H1 (cell line): ENCODE data around the gene SIPA1L3. TPM values are rescaled to one million over a fixed set of nuclear protein-coding genes. Genes with fewer than 3 reads are reported as not detected.

Experiments used
- CTCF ChIA-PET: fragments of 300-600 bp; sonication (Branson Sonifier 250); formaldehyde crosslinking; loops from one replicate; lab custom pipeline; 2021; ENCODE audit not compliant: partially characterized antibody; lab: Charles Lee
- POLR2A ChIA-PET: fragments of 300-600 bp; sonication (Branson Sonifier 250); formaldehyde crosslinking; loops from one replicate; lab custom pipeline; 2021; ENCODE audit warnings: inconsistent platforms; ENCODE audit not compliant: partially characterized antibody; lab: Charles Lee
- DNase-seq, 2 experiments: peaks; one replicate each; pipeline versions ENCODE4 v3.0.0 to v3.0.0-alpha.2; 2010 to 2022; ENCODE audit warnings: low spot score in 2 of 2, low read depth in 1 of 2, mixed read lengths in 1 of 2
- FAIRE-seq: peaks from 2 replicates; lab custom pipeline; 2011; peaks lifted over from hg19 to GRCh38; lab: Jason Lieb, UNC
- H2AFZ ChIP-seq: 2 replicates; pipeline ENCODE4 v1.8.1; 2012; ENCODE audit warnings: low read length, inconsistent platforms
- H2AK5ac ChIP-seq: 2 replicates; pipeline ENCODE4 v1.6.1; 2013; ENCODE audit warnings: low read depth, low read length
- H2BK120ac ChIP-seq: replicated peaks from 2 replicates; pipeline ENCODE3; 2013; ENCODE audit warnings: low read depth, low read length, inconsistent platforms
- H2BK12ac ChIP-seq: 2 replicates; pipeline ENCODE4 v1.6.1; 2013; ENCODE audit warnings: low read depth, low read length
- H2BK15ac ChIP-seq: 2 replicates; pipeline ENCODE4 v1.6.1; 2013; ENCODE audit warnings: low read length
- H2BK20ac ChIP-seq: 2 replicates; pipeline ENCODE4 v1.6.1; 2013; ENCODE audit warnings: low read length
- H2BK5ac ChIP-seq: 2 replicates; pipeline ENCODE4 v1.6.1; 2013; ENCODE audit warnings: low read depth, low read length
- H3K14ac ChIP-seq: 2 replicates; pipeline ENCODE4 v1.6.1; 2013; ENCODE audit warnings: inconsistent platforms; ENCODE audit not compliant: insufficient read length
- H3K18ac ChIP-seq: 2 replicates; pipeline ENCODE4 v1.6.1; 2013; ENCODE audit warnings: low read length; ENCODE audit errors: extremely low read depth
- H3K23ac ChIP-seq: 2 replicates; pipeline ENCODE4 v1.6.1; 2013; ENCODE audit warnings: inconsistent platforms; ENCODE audit not compliant: insufficient read length
- H3K23me2 ChIP-seq: 2 replicates; pipeline ENCODE4 v1.6.1; 2013; ENCODE audit warnings: low read depth, low read length
- H3K27ac ChIP-seq: 2 replicates; pipeline ENCODE4 v1.6.1; 2011; ENCODE audit warnings: low read depth, low read length, inconsistent platforms
- H3K27me3 ChIP-seq, 4 experiments: replicated peaks in 1 of 4; 1 replicate in 1 of 4; 2 replicates in 3 of 4; pipeline versions ENCODE4 v1.6.1 to v1.8.1; 2011 to 2013; ENCODE audit warnings: low read length in 3 of 4, mild to moderate bottlenecking in 3 of 4, inconsistent platforms in 2 of 4, mixed read lengths in 2 of 4, moderate library complexity in 1 of 4; ENCODE audit not compliant: control insufficient read depth in 3 of 4, insufficient read depth in 3 of 4; ENCODE audit errors: extremely low read depth in 1 of 4
- H3K36me3 ChIP-seq, 4 experiments: 2 replicates each; pipeline versions ENCODE4 v1.6.1 to v1.8.1; 2011 to 2013; ENCODE audit warnings: mild to moderate bottlenecking in 4 of 4, low read length in 3 of 4, moderate library complexity in 2 of 4, control low read depth in 1 of 4, inconsistent platforms in 1 of 4; ENCODE audit not compliant: insufficient read depth in 4 of 4, control insufficient read depth in 2 of 4
- H3K4ac ChIP-seq: replicated peaks from 2 replicates; pipeline ENCODE3; 2013; ENCODE audit warnings: low read length, low read depth, mixed read lengths, inconsistent platforms; ENCODE audit not compliant: insufficient read length
- H3K4me1 ChIP-seq, 4 experiments: replicated peaks in 1 of 4; 1 replicate in 1 of 4; 2 replicates in 3 of 4; pipeline versions ENCODE4 v1.6.1 to v1.8.1; 2011 to 2013; ENCODE audit warnings: low read length in 3 of 4, inconsistent platforms in 2 of 4, mixed read lengths in 1 of 4; ENCODE audit not compliant: insufficient read depth in 4 of 4, control insufficient read depth in 3 of 4
- H3K4me2 ChIP-seq, 2 experiments: 2 replicates each; pipeline versions ENCODE4 v1.6.1 to v1.8.1; 2011 to 2013; ENCODE audit warnings: low read depth in 2 of 2, low read length in 2 of 2, control low read depth in 1 of 2, inconsistent platforms in 1 of 2, mild to moderate bottlenecking in 1 of 2; ENCODE audit not compliant: insufficient read depth in 1 of 2
- H3K4me3 ChIP-seq, 4 experiments: fragments of 200-600, 300-600 bp in 1 of 4; sonication (generic), shearing (Covaris generic), sonication (Bioruptor Twin) in 1 of 4; 2 replicates each; pipeline versions ENCODE4 v1.5.1 to v1.8.1; 2011 to 2016; ENCODE audit warnings: low read length in 4 of 4, low read depth in 3 of 4, control low read depth in 2 of 4, inconsistent platforms in 2 of 4, mild to moderate bottlenecking in 2 of 4, mixed read lengths in 1 of 4, moderate library complexity in 1 of 4; ENCODE audit not compliant: insufficient read depth in 2 of 4; ENCODE audit errors: extremely low read depth in 1 of 4
- H3K56ac ChIP-seq: replicated peaks from 2 replicates; pipeline ENCODE3; 2013; ENCODE audit warnings: low read depth, mild to moderate bottlenecking, mixed read lengths, low read length, inconsistent platforms; ENCODE audit not compliant: insufficient read length
- H3K79me1 ChIP-seq: 2 replicates; pipeline ENCODE4 v1.6.1; 2013; ENCODE audit warnings: low read depth, low read length, control low read depth
- H3K79me2 ChIP-seq, 2 experiments: 2 replicates each; pipeline versions ENCODE4 v1.6.1 to v1.8.1; 2012 to 2013; ENCODE audit warnings: low read length in 2 of 2, mild to moderate bottlenecking in 2 of 2, inconsistent platforms in 1 of 2; ENCODE audit not compliant: insufficient read depth in 2 of 2, control insufficient read depth in 1 of 2
- H3K9ac ChIP-seq, 4 experiments: replicated peaks in 1 of 4; 1 replicate in 1 of 4; 2 replicates in 3 of 4; pipeline versions ENCODE4 v1.6.1 to v1.8.1; 2011 to 2013; ENCODE audit warnings: low read depth in 3 of 4, low read length in 3 of 4, control low read depth in 2 of 4, mild to moderate bottlenecking in 2 of 4, moderate library complexity in 2 of 4, inconsistent platforms in 1 of 4; ENCODE audit errors: extremely low read depth in 1 of 4
- H3K9me3 ChIP-seq, 2 experiments: 2 replicates each; pipeline versions ENCODE4 v1.6.1 to v1.8.1; 2012 to 2013; ENCODE audit warnings: mild to moderate bottlenecking in 2 of 2, moderate library complexity in 2 of 2, control low read depth in 1 of 2, inconsistent platforms in 1 of 2, low read depth in 1 of 2, low read length in 1 of 2, mixed read lengths in 1 of 2; ENCODE audit not compliant: insufficient read depth in 2 of 2
- H4K20me1 ChIP-seq, 2 experiments: replicated peaks in 1 of 2; 2 replicates each; pipeline versions ENCODE3 to v1.8.1; 2011 to 2013; ENCODE audit warnings: inconsistent platforms in 2 of 2, low read length in 2 of 2, mild to moderate bottlenecking in 1 of 2; ENCODE audit not compliant: insufficient read depth in 2 of 2, control insufficient read depth in 1 of 2
- H4K5ac ChIP-seq: 2 replicates; pipeline ENCODE4 v1.6.1; 2013; ENCODE audit warnings: low read length, low read depth, mixed read lengths, inconsistent platforms; ENCODE audit not compliant: insufficient read length
- H4K8ac ChIP-seq: 2 replicates; pipeline ENCODE4 v1.8.0; 2013; ENCODE audit warnings: mild to moderate bottlenecking, moderate library complexity, low read length, inconsistent platforms; ENCODE audit not compliant: insufficient read depth; ENCODE audit errors: extremely low read depth
- H4K91ac ChIP-seq: replicated peaks from 2 replicates; pipeline ENCODE3; 2013; ENCODE audit warnings: low read length, mixed read lengths, inconsistent platforms; ENCODE audit not compliant: insufficient read length
- CBX5 ChIP-seq: fragments of 300-800, 300-1000 bp; sonication (generic); IDR thresholded peaks from 2 replicates; pipeline ENCODE4 v1.7.1; 2016; ENCODE audit warnings: antibody characterized with exemption, low read length, low read depth
- CTBP2 ChIP-seq: IDR thresholded peaks from 2 replicates; pipeline ENCODE4 v1.7.0; 2011; ENCODE audit warnings: borderline replicate concordance, mild to moderate bottlenecking, moderate library complexity, mixed read lengths, low read length; ENCODE audit not compliant: insufficient read depth, insufficient read length
- EZH2 ChIP-seq: fragments of 200-600 bp; sonication (generic); IDR thresholded peaks from 2 replicates; pipeline ENCODE4 v1.7.1; 2012; ENCODE audit warnings: low read depth, mild to moderate bottlenecking, moderate library complexity, low read length, inconsistent platforms; ENCODE audit not compliant: severe bottlenecking
- HDAC6 ChIP-seq: IDR thresholded peaks from one replicate; pipeline ENCODE4 v1.7.1; 2012; ENCODE audit warnings: low read depth, mild to moderate bottlenecking, inconsistent platforms, low read length, moderate library complexity
- JUND ChIP-seq: IDR thresholded peaks from 2 replicates; pipeline ENCODE4 v1.6.1; 2011; ENCODE audit warnings: mild to moderate bottlenecking, improper control_type of control experiment, low read length
- RAD21 ChIP-seq, 2 experiments: IDR thresholded peaks in 1 of 2; conservative IDR thresholded peaks in 1 of 2; 2 replicates each; pipeline ENCODE4 v1.6.1; 2011; ENCODE audit warnings: low read depth in 2 of 2, low read length in 2 of 2, improper control_type of control experiment in 1 of 2, inconsistent platforms in 1 of 2, mild to moderate bottlenecking in 1 of 2, moderate library complexity in 1 of 2
- SIX5 ChIP-seq: IDR thresholded peaks from 2 replicates; pipeline ENCODE4 v1.6.1; 2011; ENCODE audit warnings: mild to moderate bottlenecking, low read depth, low read length
- YY1 ChIP-seq: IDR thresholded peaks from 2 replicates; pipeline ENCODE4 v1.6.1; 2011; ENCODE audit warnings: low read depth, mild to moderate bottlenecking, low read length
- WGBS, 2 experiments: shearing (Covaris generic) in 1 of 2; methylation state at CpG; one replicate each; pipeline versions ENCODE4 v1.1.6 to v1.1.7; 2013 to 2015; ENCODE audit warnings: low lambda C conversion rate in 2 of 2, mixed read lengths in 2 of 2, inconsistent platforms in 1 of 2, low coverage in 1 of 2, missing lambda C conversion rate in 1 of 2; ENCODE audit not compliant: insufficient replicate concordance in 2 of 2, insufficient coverage in 1 of 2, insufficient read length in 1 of 2; ENCODE audit errors: extremely low coverage in 1 of 2, missing lambda C conversion rate in 1 of 2; 5-methylcytosine and 5-hydroxymethylcytosine counted together
- polyA plus RNA-seq, 7 experiments: library from polyadenylated mRNA; depleted of rRNA in 3 of 7; stranded (reverse) in 5 of 7; unstranded in 2 of 7; fragments of >200 nt in 5 of 7; fragments of 200-250 nt in 2 of 7; gene quantifications; 1 replicate in 5 of 7; 2 replicates in 1 of 7; 4 replicates in 1 of 7; pipeline versions ENCODE4 v1.2.1 to v1.2.3, GENCODE V29; 2011 to 2013; ENCODE audit warnings: missing spikeins in 2 of 7, mixed read lengths in 2 of 7
- total RNA-seq: library from RNA; stranded (reverse); fragmentation: NEBNext Ultra II Directional; extraction: Animal tissue kit (Norgen Biotek cat#: 25700); gene quantifications from 2 replicates; pipeline ENCODE4 v1.2.1, GENCODE V29; 2021
- TF ChIP-seq, protein P1 (sequence below), 3 experiments: IDR thresholded peaks; 1 replicate in 2 of 3; 2 replicates in 1 of 3; pipeline versions ENCODE4 v1.5.1 to v1.6.1; 2011; ENCODE audit warnings: low read length in 3 of 3, mild to moderate bottlenecking in 3 of 3, inconsistent platforms in 2 of 3, low read depth in 1 of 3, moderate library complexity in 1 of 3; ENCODE audit not compliant: insufficient read depth in 1 of 3; ENCODE audit errors: control extremely low read depth in 1 of 3
- TF ChIP-seq, protein P2 (sequence below): IDR thresholded peaks from 2 replicates; pipeline ENCODE4 v1.6.1; 2012; ENCODE audit warnings: inconsistent platforms

SIPA1L3 gene
- total and polyA plus RNA-seq, 2 of the 8 experiments (the other 6 are each of a cell fraction or from before 2014, with no cell fraction given), result 15.0 to 54.9 TPM

DNA sequence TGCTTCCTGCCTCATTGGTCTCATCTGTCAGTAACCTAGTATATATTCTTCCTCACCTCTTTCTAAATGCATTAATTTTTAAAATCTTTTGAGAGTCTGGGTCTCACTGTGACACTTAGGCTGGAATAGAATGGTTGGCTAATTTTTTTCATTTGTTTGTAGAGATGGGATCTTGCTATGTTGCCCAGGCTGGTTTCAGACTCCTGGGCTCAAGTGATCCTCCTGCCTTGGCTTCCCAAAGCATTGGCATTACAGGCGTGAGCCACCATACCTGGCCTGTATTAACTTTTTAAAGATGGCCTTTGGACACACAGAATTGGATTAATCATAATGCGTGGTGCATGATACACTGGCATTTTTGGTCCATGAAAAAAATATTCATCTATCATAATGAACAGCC, 29.9 kb downstream of the SIPA1L3 start:
- Histone ChIP-seq H3K27ac (no peak overlapping the region), H4K5ac (no peak overlapping the region), H4K20me1 (peaks cover 0 to 2% of the 10 kb centered on the region in 2 experiments), H2AFZ (no peak overlapping the region), H3K18ac (no peak overlapping the region), H3K4me2 (no peak overlapping the region), H3K27me3 (no peaks in the 10 kb centered on the region), H3K14ac (no peak overlapping the region), H3K9me3 (peaks cover 3 to 9% of the 10 kb centered on the region in 2 experiments; a peak in 2 of 4 replicates), H3K56ac (no peak overlapping the region), H3K9ac (no peak overlapping the region), H2BK12ac (no peak overlapping the region), H3K79me1 (peaks cover 19% of the 10 kb centered on the region), H4K91ac (no peak overlapping the region), H2BK5ac (no peak overlapping the region), H3K23me2 (peaks cover 3% of the 10 kb centered on the region; the same call in 1 of the 2 replicates), H2AK5ac (no peak overlapping the region), H3K4me1 (peaks cover 1 to 23% (median 17%) of the 10 kb centered on the region in 4 experiments), H3K23ac (no peak overlapping the region), H3K79me2 (peaks cover 7 to 78% of the 10 kb centered on the region in 2 experiments), H3K4ac (no peak overlapping the region), H2BK120ac (no peak overlapping the region), H3K4me3 (no peak overlapping the region), H2BK15ac (no peak overlapping the region), H4K8ac (no peak overlapping the region), H2BK20ac (no peak overlapping the region), H3K36me3 (peaks cover 0 to 13% (median 4%) of the 10 kb centered on the region in 4 experiments; a peak in 2 of 8 replicates)
- CTCF ChIA-PET, result no interaction called here
- TF ChIP-seq CBX5 (no peak), YY1 (no peak), HDAC6 (no peak), RAD21 (IDR thresholded peaks at IDR 0.05 in 1 of 2, conservative IDR thresholded peaks at IDR 0.05 in 1 of 2; ENCODE audit: low read depth in 2 of 2, low read length in 2 of 2) (no peak), CTBP2 (no peak), EZH2 (no peak), JUND (no peak), SIX5 (no peak)
- TF ChIP-seq, protein P1, sequence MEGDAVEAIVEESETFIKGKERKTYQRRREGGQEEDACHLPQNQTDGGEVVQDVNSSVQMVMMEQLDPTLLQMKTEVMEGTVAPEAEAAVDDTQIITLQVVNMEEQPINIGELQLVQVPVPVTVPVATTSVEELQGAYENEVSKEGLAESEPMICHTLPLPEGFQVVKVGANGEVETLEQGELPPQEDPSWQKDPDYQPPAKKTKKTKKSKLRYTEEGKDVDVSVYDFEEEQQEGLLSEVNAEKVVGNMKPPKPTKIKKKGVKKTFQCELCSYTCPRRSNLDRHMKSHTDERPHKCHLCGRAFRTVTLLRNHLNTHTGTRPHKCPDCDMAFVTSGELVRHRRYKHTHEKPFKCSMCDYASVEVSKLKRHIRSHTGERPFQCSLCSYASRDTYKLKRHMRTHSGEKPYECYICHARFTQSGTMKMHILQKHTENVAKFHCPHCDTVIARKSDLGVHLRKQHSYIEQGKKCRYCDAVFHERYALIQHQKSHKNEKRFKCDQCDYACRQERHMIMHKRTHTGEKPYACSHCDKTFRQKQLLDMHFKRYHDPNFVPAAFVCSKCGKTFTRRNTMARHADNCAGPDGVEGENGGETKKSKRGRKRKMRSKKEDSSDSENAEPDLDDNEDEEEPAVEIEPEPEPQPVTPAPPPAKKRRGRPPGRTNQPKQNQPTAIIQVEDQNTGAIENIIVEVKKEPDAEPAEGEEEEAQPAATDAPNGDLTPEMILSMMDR (IDR thresholded peaks at IDR 0.05; ENCODE audit: control extremely low read depth in 1 of 3, insufficient read depth in 1 of 3, low read depth in 1 of 3, low read length in 3 of 3), result no peak
- TF ChIP-seq, protein P2, sequence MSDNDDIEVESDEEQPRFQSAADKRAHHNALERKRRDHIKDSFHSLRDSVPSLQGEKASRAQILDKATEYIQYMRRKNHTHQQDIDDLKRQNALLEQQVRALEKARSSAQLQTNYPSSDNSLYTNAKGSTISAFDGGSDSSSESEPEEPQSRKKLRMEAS, result no peak
- POLR2A ChIA-PET, result no interaction called here
- WGBS, 2 experiments, result 98% methylated on average over 2 of the region's 2 CpGs; no CpG with 5 or more reads in 1 of the 2 experiments
- no peak for DNase-seq
- FAIRE-seq, result no peak
